ENCODE measurements around the gene S100B.

S100B gene

GRCh38 chr21:46618738-46619379 is 14.0 kb upstream of the S100B start:
- TF ChIP-seq TEAD4 (IDR thresholded peaks at IDR 0.05) (no peak), YY1 (IDR thresholded peaks at IDR 0.05; ENCODE audit: low read depth) (no peak), MAX (IDR thresholded peaks at IDR 0.05) (no peak), ZBTB7A (IDR thresholded peaks at IDR 0.05; ENCODE audit: low read depth) (no peak), TCF12 (IDR thresholded peaks at IDR 0.05; ENCODE audit: low read depth) (no peak), RAD21 (IDR thresholded peaks at IDR 0.05; ENCODE audit: low read depth) (no peak), USF1 (IDR thresholded peaks at IDR 0.05) (no peak), FOXM1 (IDR thresholded peaks at IDR 0.05; ENCODE audit: borderline replicate concordance, low read depth) (no peak), EGR1 (IDR thresholded peaks at IDR 0.05) (no peak)

- TF ChIP-seq EGR1 (IDR thresholded peaks at IDR 0.05), result no peak
- no peak for TF ChIP-seq NFIC (IDR thresholded peaks at IDR 0.05)
- no peak for TF ChIP-seq EP300 (IDR thresholded peaks at IDR 0.05; ENCODE audit: borderline replicate concordance)
- TF ChIP-seq RAD21 (IDR thresholded peaks at IDR 0.05; ENCODE audit: low read depth), result no peak
- no peak for TF ChIP-seq CEBPB (IDR thresholded peaks at IDR 0.05)
- TF ChIP-seq CREB1 (IDR thresholded peaks at IDR 0.05; ENCODE audit: low read depth), result no peak
- no peak for TF ChIP-seq TCF12 (IDR thresholded peaks at IDR 0.05; ENCODE audit: low read depth)
- no peak for TF ChIP-seq TEAD4 (IDR thresholded peaks at IDR 0.05)
- TF ChIP-seq TAF1 (IDR thresholded peaks at IDR 0.05; ENCODE audit: low read depth), result no peak
- no peak for TF ChIP-seq FOXM1 (IDR thresholded peaks at IDR 0.05; ENCODE audit: borderline replicate concordance, low read depth)
- no peak for TF ChIP-seq REST (IDR thresholded peaks at IDR 0.05; ENCODE audit: low read depth)
Observed at GRCh38 chr21:46617267-46618051, 12.6 kb upstream of the S100B start.

GRCh38 chr21:46616656-46617055 is 11.8 kb upstream of the S100B start:
- TF ChIP-seq TEAD4 (IDR thresholded peaks at IDR 0.05), result no peak
- no peak for TF ChIP-seq CREB1 (IDR thresholded peaks at IDR 0.05; ENCODE audit: low read depth)
- no peak for TF ChIP-seq ZBTB7A (IDR thresholded peaks at IDR 0.05; ENCODE audit: low read depth)
- no peak for TF ChIP-seq FOXM1 (IDR thresholded peaks at IDR 0.05; ENCODE audit: borderline replicate concordance, low read depth)
- no peak for TF ChIP-seq EP300 (IDR thresholded peaks at IDR 0.05; ENCODE audit: borderline replicate concordance)
- TF ChIP-seq YY1 (IDR thresholded peaks at IDR 0.05; ENCODE audit: low read depth), result no peak
- TF ChIP-seq TAF1 (IDR thresholded peaks at IDR 0.05; ENCODE audit: low read depth), result no peak
- TF ChIP-seq RAD21 (IDR thresholded peaks at IDR 0.05; ENCODE audit: low read depth), result no peak
- no peak for TF ChIP-seq NFIC (IDR thresholded peaks at IDR 0.05)
- no peak for TF ChIP-seq MAX (IDR thresholded peaks at IDR 0.05)
- TF ChIP-seq CEBPB (IDR thresholded peaks at IDR 0.05), result no peak
- no peak for TF ChIP-seq REST (IDR thresholded peaks at IDR 0.05; ENCODE audit: low read depth)
- TF ChIP-seq TCF12 (IDR thresholded peaks at IDR 0.05; ENCODE audit: low read depth), result no peak
- no peak for TF ChIP-seq USF1 (IDR thresholded peaks at IDR 0.05)
- TF ChIP-seq EGR1 (IDR thresholded peaks at IDR 0.05), result no peak

- TF ChIP-seq TEAD4 (IDR thresholded peaks at IDR 0.05) (no peak), CREB1 (IDR thresholded peaks at IDR 0.05; ENCODE audit: low read depth) (no peak), EP300 (IDR thresholded peaks at IDR 0.05; ENCODE audit: borderline replicate concordance) (no peak), USF1 (IDR thresholded peaks at IDR 0.05) (no peak), FOXM1 (IDR thresholded peaks at IDR 0.05; ENCODE audit: borderline replicate concordance, low read depth) (no peak), NFIC (IDR thresholded peaks at IDR 0.05) (no peak), EGR1 (IDR thresholded peaks at IDR 0.05) (no peak)
Observed at GRCh38 chr21:46616050-46616449, 11.2 kb upstream of the S100B start.

GRCh38 chr21:46613391-46613790 is 8.5 kb upstream of the S100B start:
- TF ChIP-seq NFIC (IDR thresholded peaks at IDR 0.05), result no peak
- TF ChIP-seq EP300 (IDR thresholded peaks at IDR 0.05; ENCODE audit: borderline replicate concordance), result no peak
- TF ChIP-seq MAX (IDR thresholded peaks at IDR 0.05), result no peak
- no peak for TF ChIP-seq REST (IDR thresholded peaks at IDR 0.05; ENCODE audit: low read depth)
- no peak for TF ChIP-seq FOXM1 (IDR thresholded peaks at IDR 0.05; ENCODE audit: borderline replicate concordance, low read depth)
- TF ChIP-seq CREB1 (IDR thresholded peaks at IDR 0.05; ENCODE audit: low read depth), result no peak
